Mucosa of gallbladder (tissue), 1 donor: ENCODE data around the gene KCNE5. TPM values are rescaled to one million over a fixed set of nuclear protein-coding genes. Genes with fewer than 3 reads are reported as not detected.
"Not testable (repeated sequence)": the region's sequence is repeated elsewhere in the genome, so short reads cannot be mapped to it uniquely, and the experiment has no call there.

Source experiments
- DNase-seq: peaks from one replicate; pipeline ENCODE4 v3.0.0-alpha.2; 2020; ENCODE audit warnings: low spot score
- total RNA-seq: library from RNA; stranded (reverse); gene quantifications from one replicate; pipeline ENCODE4 v1.2.1, GENCODE V29; 2021
- donor health status: DM: no; HTN: no; CAD: no.

Gene KCNE5
- total RNA-seq, 1 donor from 2014 or later: 0.49 TPM

DNA sequence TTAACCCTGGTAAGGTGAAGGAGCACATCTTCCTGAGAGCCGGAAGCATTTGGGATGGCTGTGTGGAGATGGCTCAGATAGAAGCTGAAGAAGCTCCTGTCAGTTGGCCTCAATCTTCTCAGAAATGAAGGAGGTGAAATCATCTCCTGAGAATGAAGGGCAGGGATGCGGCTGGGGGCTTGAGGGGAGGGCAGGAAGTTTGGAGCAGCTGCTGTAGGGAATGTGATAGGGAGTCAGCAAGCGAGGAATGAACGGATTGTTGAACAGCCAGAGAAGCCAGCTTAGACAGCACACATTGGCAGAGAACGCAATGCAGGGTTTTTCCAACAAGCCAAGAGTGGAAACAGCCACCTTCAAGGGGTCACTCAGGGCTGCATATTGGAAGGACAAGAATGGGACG, 10.0 kb downstream of the KCNE5 start:
- DNase-seq: no peak

DNA sequence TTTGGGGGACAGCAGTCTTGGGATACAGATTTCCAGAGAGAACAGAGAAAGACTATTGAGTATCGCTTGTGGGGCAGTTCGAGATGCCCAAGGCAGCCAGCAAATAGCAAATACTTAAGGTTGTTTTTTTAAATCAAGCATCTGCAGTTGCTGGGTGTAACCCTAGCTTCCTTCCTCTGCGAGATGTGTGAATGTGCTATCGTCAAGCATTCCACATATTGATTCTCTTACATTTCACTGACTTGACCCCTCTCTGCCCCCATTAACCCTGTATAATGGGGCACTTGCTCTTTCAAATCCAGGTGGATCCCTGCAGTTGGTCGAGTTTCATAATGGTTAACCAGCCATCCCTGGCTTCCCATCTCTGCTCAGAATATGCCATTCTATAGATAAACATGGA, 23.5 kb downstream of the KCNE5 start:
- DNase-seq: no peak

DNA sequence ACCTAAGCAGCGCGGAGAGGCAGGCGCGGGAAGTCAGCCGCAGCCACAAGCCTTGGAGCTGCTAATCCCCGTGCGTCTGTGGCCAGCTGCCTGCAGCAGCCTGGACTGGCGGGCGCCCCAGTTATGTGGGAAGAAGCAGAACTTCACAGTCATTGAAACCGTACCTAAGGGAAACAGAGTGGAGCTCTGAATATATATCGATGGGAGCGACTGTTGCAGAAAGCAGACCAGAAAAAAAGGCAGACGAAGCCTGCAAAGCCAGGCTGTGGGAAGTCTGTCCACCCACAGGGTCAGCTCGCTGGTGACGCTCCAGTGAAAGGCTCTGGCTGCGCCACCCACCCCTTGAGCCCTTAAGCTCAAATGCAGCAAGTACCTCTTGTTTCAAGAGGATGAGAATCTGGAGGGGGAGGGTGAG, 24.7 kb downstream of the KCNE5 start:
- no peak for DNase-seq

DNA sequence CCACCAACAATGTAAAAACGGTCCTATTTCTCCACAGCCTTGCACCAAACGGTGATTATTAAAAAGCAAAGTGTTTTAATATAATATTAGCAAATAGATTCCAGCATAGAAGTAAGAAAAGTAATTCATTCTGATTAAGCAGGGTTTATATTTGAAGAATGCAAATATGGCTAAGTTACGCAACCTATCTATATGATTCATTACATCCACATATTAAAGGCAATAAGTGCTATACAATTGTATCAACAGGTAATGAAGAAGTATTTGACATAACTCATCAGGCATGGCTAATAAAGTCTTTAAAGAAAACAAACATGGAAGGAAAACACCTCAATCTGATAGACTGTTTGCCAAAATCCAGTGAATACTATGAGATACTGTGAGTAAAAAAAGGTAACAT, 29.0 kb downstream of the KCNE5 start:
- no peak for DNase-seq

DNA sequence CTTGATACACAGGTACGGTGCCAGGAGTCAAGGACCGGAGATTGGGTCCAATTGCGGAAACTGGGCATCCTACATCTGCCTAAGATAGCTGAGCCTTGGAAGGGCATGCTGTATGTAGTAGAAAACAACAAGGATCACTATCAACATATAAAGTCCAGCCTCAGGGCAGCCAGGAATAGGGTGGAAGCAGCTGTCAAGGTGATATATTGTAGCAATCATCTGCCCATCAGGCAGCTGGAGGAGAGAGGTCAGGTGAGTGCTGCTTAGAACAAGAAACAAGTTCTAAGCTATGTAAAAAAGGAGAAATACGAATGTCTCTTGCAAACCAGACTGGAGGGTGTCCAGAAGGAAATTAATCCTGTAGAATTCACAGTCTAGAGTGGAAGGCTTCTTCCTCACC, 34.8 kb downstream of the KCNE5 start:
- DNase-seq: no peak

DNA sequence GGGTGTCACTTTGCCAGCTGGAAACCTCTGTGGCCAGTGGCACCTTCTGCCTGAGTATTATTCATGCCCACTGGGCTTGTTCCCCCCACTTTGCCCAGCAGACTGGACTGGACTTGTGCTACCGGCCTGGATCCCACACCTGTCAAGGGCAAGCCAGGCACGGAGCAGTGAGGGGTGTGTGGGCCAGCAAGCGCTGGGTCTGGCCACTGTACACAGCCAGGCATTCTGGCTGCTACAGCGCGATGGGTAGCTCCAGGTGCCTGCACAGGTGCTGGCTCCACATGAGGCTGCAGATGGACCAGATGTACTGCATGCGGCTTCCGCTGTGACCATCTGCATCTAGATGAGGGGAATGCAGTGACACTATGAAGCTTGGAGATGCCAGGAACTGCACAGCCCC, 39.5 kb downstream of the KCNE5 start:
- no peak for DNase-seq

DNA sequence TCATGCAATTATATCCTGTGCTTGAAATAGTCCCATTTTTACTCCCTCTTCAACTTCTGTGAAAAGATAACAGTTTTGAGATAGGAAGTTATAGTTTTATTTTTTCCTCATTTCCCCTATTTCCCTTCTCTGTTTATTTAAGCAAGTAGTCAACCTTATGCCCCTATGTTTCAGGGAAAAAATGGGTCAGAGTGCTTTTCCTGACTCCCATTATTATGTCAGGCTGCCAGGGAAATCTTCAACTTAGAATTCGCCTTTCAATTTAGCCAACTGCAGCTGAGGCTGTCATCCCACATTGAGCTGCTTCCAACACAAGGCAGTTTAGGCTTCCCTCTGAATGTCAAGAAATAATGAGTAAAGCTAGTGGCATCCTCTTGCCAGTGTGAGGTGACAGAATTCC, 46.1 kb downstream of the KCNE5 start:
- no peak for DNase-seq

DNA sequence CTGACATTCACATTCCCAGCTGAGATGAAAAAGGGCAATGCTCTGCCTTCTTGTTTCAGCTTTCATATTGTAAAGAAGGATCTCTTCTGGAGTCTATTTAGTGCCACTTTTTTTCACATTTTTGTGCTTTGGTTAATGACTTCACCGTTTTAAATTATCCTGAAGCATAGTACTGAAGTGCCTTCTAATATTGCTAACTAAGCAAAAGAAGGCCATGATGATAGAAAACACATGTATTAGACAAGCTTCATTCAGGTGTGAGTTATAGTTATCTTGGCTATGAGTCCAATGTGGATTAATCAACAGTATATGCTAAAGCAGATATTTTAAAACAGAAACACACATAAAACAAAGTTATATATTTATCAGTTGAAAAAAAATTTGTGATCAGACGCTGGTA, 47.9 kb downstream of the KCNE5 start:
- no peak for DNase-seq

DNA sequence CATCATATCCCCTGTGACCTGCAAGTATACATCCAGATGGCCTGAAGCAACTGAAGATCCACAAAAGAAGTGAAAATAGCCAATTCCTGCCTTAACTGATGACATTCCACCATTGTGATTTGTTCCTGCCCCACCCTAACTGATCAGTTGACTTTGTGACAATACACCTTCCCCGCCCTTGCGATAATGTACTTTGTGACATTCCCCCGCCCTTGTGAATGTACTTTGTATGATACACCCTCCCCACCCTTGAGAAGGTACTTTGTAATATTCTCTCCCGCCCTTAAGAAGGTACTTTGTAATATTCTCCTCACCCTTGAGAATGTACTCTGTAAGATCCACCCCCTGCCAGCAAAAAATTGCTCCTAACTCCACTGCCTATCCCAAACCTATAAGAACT, 48.9 kb downstream of the KCNE5 start:
- not testable (repeated sequence) for DNase-seq

Other genes with a start within 250 kb of the KCNE5 start
- not detected for gene GUCY2F, start 143.1 kb downstream of the KCNE5 start, total RNA-seq
- 4.9 TPM for gene NXT2, start 88.3 kb downstream of the KCNE5 start, total RNA-seq
- 58.4 TPM for gene ACSL4, start 108.1 kb upstream of the KCNE5 start, total RNA-seq